Mononuclear cell (primary cell): ENCODE measurements around the gene TRMT44. TPM values are rescaled to one million over a fixed set of nuclear protein-coding genes. Genes with fewer than 3 reads are reported as not detected.

Experiments used
- H3K27me3 ChIP-seq: 2 replicates; pipeline ENCODE4 v1.6.0; 2011; ENCODE audit warnings: low read length, control low read depth; ENCODE audit not compliant: insufficient read depth
- H3K4me1 ChIP-seq: 2 replicates; pipeline ENCODE4 v1.5.1; 2011; ENCODE audit warnings: mild to moderate bottlenecking, low read length, control low read depth; ENCODE audit not compliant: insufficient read depth
- H3K4me3 ChIP-seq: 2 replicates; pipeline ENCODE4 v1.5.1; 2011; ENCODE audit warnings: mild to moderate bottlenecking, low read length, moderate library complexity
- H3K9me3 ChIP-seq: 2 replicates; pipeline ENCODE4 v1.5.1; 2011; ENCODE audit warnings: low read depth, mild to moderate bottlenecking, control low read depth, low read length
- total RNA-seq: library from RNA; depleted of rRNA; stranded (reverse); fragments of >200 nt; gene quantifications from one replicate; pipeline ENCODE4 v1.2.3, GENCODE V29; 2012

TRMT44 gene, protein sequence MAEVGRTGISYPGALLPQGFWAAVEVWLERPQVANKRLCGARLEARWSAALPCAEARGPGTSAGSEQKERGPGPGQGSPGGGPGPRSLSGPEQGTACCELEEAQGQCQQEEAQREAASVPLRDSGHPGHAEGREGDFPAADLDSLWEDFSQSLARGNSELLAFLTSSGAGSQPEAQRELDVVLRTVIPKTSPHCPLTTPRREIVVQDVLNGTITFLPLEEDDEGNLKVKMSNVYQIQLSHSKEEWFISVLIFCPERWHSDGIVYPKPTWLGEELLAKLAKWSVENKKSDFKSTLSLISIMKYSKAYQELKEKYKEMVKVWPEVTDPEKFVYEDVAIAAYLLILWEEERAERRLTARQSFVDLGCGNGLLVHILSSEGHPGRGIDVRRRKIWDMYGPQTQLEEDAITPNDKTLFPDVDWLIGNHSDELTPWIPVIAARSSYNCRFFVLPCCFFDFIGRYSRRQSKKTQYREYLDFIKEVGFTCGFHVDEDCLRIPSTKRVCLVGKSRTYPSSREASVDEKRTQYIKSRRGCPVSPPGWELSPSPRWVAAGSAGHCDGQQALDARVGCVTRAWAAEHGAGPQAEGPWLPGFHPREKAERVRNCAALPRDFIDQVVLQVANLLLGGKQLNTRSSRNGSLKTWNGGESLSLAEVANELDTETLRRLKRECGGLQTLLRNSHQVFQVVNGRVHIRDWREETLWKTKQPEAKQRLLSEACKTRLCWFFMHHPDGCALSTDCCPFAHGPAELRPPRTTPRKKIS
- total RNA-seq = 35.2 TPM

DNA sequence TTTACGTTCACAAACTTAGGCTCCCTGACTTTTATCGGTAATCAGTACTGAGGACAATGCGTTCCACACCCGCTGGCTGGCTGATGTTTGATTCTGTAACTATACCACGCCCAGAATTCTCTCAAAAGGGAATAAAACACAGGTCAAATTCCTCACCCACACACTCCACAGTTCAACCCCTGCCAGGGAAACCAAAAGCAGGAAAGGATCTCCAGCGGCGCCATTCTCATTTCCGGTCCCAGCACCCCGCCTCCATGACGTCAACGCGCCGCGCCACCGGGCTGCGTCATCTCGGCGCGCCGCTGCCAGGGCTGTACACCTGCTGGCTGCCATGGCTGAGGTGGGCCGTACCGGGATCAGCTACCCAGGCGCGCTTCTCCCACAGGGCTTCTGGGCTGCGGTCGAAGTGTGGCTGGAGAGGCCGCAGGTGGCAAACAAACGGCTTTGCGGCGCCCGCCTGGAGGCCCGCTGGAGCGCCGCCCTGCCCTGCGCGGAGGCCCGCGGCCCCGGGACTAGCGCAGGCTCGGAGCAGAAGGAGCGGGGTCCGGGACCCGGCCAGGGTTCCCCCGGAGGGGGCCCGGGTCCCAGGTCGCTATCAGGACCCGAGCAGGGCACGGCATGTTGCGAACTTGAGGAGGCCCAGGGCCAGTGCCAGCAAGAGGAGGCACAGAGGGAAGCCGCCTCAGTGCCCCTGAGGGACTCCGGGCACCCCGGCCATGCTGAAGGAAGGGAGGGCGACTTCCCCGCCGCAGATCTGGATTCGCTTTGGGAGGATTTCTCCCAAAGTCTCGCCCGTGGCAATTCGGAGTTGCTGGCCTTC, at the start of gene TRMT44, which contains the start of gene ACOX3:
TRMT44 (plus strand) TSS at position 286 of the 820 bp plus-strand sequence; CDS start at position 332, 46 bp downstream.
ACOX3 (minus strand) TSS at position 232 of the 820 bp plus-strand sequence. CDS start 24,202 bp downstream, outside the sequence.
- H3K4me3 ChIP-seq = peak within 1 kb of the TSS; percentile 85
- H3K27me3 ChIP-seq = no peaks in the 10 kb centered on the region
- H3K4me1 ChIP-seq = peaks cover 40% of the 10 kb centered on the region
- no peaks in the 10 kb centered on the region for H3K9me3 ChIP-seq

DNA sequence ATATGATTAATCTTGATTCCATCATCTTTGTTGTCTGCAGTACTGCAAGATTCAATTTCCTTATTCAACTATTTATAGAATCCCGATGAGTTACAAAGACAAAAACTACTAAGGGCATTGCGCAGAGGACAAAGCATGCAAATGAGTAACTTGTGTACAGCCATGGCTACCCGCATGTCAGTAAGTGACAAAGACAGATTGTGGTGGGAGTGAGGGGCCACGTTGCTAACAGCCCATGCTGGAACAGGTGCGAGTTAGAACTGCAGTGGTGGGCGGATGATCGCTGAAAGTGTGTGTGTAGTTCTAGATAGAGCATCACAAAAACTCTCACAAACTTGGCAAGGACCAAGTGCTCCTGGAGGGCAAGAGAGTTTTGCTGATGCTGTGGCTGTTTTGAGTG, 49.5 kb upstream of the TRMT44 start:
- H3K9me3 ChIP-seq = no peaks in the 10 kb centered on the region
- no peak overlapping the region for H3K4me3 ChIP-seq
- no peaks in the 10 kb centered on the region for H3K27me3 ChIP-seq
- no peaks in the 10 kb centered on the region for H3K4me1 ChIP-seq

DNA sequence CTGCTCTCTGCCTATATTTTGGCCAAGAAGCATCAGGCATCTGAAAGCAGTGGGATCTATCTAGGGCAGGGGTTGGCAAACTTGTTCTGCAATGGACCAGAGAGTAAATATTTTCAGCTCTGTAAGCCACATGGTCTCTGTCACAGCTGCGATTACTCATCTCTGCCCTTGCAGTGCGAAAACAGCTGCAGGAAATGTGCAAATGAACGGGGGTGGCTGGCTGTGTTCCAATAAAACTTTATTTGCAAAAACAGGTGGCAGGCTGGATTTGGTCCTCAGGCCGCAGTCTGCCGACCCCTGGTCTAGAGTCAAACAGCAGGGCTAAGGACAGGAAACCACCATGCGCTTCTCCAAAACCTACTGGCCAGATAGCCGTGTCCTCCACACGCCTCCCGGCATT, 48.6 kb upstream of the TRMT44 start:
- H3K27me3 ChIP-seq = no peaks in the 10 kb centered on the region
- H3K9me3 ChIP-seq = no peaks in the 10 kb centered on the region
- H3K4me1 ChIP-seq = no peaks in the 10 kb centered on the region
- no peak overlapping the region for H3K4me3 ChIP-seq

DNA sequence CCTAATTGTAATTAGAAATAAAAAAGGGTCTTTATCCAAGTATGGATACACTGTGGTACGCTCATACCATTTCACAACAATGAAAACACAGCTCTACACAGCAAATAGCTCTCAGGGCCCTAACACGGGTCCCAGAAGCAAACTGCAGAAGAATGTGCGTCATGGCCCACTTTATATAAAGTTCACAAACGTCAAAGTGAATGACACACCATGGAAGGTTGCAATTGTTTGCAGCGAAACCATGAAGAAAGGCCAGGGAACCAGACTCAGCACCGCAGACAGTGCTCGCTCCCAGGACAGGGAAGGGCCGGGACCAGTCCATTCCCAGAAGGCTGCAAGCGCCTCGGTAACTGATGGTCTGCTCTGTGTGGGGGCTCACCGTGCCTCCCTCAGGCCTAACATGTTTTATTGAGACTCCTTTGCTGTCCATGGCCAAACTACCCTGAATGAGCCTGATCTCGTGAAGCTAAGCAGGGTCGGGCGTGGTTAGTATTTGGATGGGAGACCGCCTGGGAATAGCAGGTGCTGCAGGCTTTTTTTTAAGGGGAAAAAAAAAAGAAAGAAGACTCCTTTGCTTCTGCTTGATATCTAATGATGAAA, 47.9 kb upstream of the TRMT44 start:
- Histone ChIP-seq H3K4me3 (no peak overlapping the region), H3K4me1 (no peaks in the 10 kb centered on the region), H3K9me3 (no peaks in the 10 kb centered on the region), H3K27me3 (no peaks in the 10 kb centered on the region)

DNA sequence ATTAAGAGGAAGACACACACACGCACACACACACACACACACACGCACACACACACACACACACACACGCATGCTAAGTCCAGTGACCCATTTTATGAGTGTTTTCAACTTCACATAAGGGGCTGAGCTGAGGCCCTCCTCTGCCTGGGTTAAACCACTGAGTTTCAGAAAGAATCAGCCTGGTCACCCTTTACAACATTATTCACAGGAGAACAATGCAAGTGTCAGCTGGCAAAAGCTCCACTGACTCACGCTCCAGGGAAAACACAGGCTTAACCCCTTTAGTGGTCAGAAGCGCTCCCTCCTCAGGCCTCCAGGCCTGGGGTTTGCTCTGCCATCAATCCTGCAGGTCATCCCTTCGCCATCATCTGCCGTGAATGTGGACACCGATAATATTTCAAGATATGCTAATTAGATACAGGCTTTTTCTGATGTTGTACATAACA, 47.0 kb upstream of the TRMT44 start:
- H3K27me3 ChIP-seq = no peaks in the 10 kb centered on the region
- no peaks in the 10 kb centered on the region for H3K9me3 ChIP-seq
- no peak overlapping the region for H3K4me3 ChIP-seq
- H3K4me1 ChIP-seq = no peaks in the 10 kb centered on the region

DNA sequence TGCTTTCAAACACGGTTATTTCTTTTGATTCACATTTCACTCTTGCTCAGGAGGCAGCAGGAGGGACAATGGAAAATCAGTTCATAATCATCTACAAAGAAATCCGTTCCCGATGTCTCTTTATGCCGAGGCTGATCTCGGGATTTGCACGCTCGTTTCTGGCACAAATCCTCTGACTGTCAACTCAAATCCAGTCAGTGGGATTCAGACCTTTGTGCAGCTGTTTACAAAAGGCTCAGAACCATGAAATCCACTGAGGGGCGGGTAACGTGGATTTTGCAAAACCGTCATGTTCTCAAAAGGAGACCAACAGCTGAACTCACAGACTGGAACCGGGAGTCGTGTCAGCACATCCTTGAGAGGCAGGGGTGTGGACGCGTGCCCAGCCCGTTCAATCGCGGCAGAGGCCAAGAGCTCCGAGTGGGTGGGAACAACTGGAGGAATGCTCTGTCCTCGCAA, 46.5 kb upstream of the TRMT44 start:
- Histone ChIP-seq H3K27me3 (no peaks in the 10 kb centered on the region), H3K9me3 (no peaks in the 10 kb centered on the region), H3K4me3 (no peak overlapping the region), H3K4me1 (no peaks in the 10 kb centered on the region)

DNA sequence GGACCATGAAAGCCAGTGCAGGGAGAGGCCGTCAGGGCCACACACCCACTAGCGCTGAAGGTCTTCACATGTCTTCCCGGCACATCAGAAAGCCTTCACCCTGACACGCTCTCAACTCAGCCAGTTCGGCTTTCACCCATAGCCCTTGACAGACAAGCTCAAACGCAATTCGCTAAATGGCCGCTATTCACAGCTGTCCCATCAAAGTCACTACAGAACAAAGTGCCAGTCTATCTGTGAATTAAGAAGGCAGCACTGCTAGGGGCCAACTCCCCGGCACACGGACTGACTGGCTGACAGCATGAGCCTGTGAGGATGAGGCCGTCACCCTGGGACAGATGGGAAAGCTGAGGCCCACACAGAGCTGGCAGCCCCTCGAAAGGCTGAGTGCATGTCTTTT, 45.8 kb upstream of the TRMT44 start:
- Histone ChIP-seq H3K4me3 (no peak overlapping the region), H3K9me3 (no peaks in the 10 kb centered on the region), H3K4me1 (no peaks in the 10 kb centered on the region), H3K27me3 (no peaks in the 10 kb centered on the region)

DNA sequence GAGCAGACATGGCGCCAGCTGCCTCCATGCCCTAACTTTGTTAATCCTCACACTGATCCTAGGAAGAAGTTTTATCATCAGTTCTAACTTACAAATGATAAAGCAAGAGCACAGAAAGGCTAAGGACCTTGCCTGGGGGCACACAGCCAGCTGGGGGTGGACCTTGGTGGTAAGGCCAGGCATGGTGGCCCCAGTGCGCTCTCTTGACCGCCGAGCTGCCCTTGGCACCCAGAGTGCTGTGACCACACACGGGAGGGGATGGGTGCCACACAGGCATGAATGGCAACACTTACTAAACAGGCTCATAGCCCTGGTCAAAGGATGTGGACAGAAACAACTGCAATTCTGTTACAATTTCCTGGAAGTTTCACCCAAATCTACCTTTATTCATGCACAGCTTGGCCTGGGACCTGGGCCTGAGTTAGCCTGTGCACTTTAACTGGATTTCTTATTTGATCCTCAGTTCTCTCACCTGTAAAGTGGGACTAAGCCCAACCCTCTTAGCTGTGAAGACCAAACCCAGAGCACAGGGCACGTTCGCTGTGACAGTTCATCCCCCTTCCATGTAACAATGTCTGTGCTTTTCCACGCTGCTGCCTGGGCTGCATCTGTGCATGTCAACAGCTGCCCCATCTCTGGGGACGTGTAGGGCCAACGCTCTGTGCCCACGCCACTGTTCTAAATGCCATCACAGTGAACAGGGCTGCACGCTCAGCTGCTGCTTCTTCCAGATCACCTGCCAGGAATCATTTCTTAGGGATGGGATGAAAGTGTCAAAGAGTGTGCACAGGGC, 44.9 kb upstream of the TRMT44 start:
- H3K4me3 ChIP-seq = no peak overlapping the region
- H3K4me1 ChIP-seq = no peaks in the 10 kb centered on the region
- no peaks in the 10 kb centered on the region for H3K9me3 ChIP-seq
- no peaks in the 10 kb centered on the region for H3K27me3 ChIP-seq

DNA sequence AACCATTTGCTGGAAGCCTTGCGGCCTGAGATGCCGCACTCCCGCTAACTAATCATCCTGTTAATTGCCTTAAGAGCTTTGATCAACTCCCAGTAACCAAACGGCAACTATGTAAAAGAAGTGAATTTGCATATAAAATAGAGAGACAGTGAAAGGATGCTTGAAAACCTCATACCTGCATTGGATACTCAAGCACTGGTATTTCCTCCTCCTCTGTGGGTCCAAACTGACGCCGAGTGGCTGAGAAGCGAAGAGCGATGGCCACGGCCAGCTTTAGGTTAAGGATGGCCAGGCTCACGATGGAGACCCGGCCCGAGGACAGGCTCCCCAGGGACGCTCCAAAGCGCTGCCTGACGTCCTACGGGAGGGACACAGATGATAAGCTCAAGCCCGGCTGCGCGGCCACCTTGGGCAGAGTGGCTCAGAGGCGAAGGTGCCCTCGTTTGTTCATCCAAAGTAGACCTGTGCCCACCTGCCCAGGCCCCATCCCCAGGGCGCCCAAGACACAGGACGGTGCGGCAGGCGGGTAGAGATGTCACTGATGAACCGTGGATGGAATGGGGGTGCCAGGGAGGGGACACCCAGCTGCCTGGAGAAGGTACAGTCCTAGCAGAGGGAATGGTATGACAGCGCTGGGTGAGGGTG, 43.7 kb upstream of the TRMT44 start:
- Histone ChIP-seq H3K4me3 (no peak overlapping the region), H3K4me1 (peaks cover 8% of the 10 kb centered on the region), H3K9me3 (no peaks in the 10 kb centered on the region), H3K27me3 (no peaks in the 10 kb centered on the region)

DNA sequence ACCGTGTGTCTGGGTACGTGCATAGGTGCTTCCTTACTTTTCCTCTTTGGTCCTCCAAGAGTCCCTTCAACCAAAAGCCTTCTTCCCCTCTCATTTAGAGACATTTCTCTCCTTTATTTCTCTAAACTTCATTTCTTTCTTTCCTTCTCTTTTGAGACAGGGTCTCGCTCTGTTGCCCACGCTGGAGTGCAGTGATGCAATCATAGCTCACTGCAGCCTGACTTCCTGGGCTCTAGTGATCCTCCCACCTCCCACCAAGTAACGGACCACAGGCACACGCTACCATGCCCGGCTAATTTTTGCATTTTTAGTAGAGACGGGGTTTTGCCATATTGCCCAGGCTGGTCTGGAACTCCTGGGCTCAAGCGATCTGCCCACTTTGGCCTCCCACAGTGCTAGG, 42.2 kb upstream of the TRMT44 start:
- Histone ChIP-seq H3K9me3 (no peaks in the 10 kb centered on the region), H3K4me1 (peaks cover 20% of the 10 kb centered on the region), H3K27me3 (no peaks in the 10 kb centered on the region), H3K4me3 (no peak overlapping the region)

DNA sequence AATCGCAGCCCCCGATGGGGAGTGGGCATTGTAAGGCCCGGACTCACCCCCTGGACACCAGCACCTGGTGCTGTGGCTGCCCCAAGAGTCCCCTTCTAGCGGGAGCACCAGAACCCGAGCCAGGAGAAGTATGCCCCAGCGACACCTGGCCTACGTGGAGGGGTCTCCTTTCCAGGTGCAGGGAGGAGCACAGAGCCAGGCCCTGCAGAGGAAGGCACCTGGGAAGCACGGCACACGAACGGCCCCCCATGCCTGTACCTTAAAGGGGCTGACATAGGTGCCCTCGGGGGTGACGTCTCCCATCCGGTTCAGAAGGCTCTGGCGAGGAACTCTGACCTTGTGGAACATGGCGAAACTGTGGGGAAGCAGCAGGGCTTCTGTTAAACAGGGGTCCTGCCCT, 41.3 kb upstream of the TRMT44 start:
- H3K4me1 ChIP-seq = peaks cover 20% of the 10 kb centered on the region
- no peaks in the 10 kb centered on the region for H3K9me3 ChIP-seq
- no peaks in the 10 kb centered on the region for H3K27me3 ChIP-seq
- H3K4me3 ChIP-seq = no peak overlapping the region

DNA sequence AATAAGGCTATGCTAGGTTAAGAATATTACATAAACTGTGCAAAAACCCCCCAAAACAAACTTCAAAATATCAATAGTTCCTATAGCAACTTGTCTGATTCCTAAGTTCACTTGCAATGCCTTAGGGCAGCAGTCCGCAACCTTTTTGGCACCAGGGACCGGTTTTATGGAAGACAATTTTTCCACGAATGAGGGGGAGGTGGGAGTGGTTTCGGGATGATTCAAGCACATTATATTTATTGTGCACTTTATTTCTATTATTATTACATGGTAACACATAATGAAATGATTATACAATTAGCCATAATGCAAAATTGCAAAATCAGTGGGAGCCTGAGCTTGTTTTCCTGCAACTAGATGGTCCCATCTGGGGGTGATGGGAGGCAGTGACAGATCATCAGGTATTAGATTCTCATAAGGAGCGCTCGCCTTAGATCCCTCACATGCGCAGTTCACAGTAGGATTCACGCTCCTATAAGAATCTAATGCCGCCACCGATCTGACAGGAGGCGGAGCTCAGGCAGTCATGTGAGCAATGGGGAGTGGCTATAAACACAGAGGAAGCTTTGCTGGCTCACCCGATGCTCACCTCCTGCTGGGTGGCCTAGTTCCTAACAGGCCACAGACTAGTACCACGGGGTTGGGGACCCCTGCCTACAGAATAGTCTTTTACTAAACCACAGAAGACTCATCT, 39.8 kb upstream of the TRMT44 start:
- Histone ChIP-seq H3K27me3 (no peaks in the 10 kb centered on the region), H3K9me3 (no peaks in the 10 kb centered on the region), H3K4me1 (peaks cover 20% of the 10 kb centered on the region), H3K4me3 (no peak overlapping the region)

DNA sequence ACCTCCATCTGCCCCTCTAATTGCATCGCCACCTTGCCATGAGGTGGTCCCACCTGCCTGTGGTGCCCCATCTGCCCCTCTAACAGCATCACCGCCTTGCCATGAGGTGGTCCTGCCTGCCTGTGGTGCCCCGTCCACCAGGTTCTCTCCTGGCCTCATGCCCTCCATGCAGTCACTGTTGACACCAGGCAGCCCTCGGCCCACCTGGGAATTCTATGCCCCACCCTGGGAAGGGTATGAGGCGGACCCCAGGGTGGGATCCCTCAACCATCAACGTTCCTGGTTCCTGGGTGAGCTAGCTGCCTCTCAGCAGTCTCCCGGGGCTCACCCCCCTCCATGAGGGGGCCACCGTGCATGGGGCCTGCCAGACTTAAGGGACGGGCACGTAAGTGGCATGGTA, 38.9 kb upstream of the TRMT44 start:
- Histone ChIP-seq H3K27me3 (no peaks in the 10 kb centered on the region), H3K9me3 (no peaks in the 10 kb centered on the region), H3K4me3 (no peak overlapping the region), H3K4me1 (peaks cover 20% of the 10 kb centered on the region)
